ENCODE measurements around the gene MTFR1L.
"Not testable (repeated sequence)": the region's sequence is repeated elsewhere in the genome, so short reads cannot be mapped to it uniquely, and the experiment has no call there.

MTFR1L gene

GRCh38 chr1:25834894-25835293, 15.1 kb downstream of the MTFR1L start:
- H3K9me3 Mint-ChIP-seq, result no peaks in the 10 kb centered on the region
- no peak overlapping the region for H3K27ac Mint-ChIP-seq
- H3K27me3 Mint-ChIP-seq, result no peaks in the 10 kb centered on the region
- H3K36me3 Mint-ChIP-seq, result peaks cover 44% of the 10 kb centered on the region
- DNase-seq, result no peak
- H3K4me3 Mint-ChIP-seq, result no peak overlapping the region
- CTCF ChIA-PET, result interaction anchor here (1.3 kb wide), 1 partner anchor 61 kb away, joined by 3 read pairs; no protein-coding TSS in a partner anchor
- H3K4me1 Mint-ChIP-seq, result peaks cover 12% of the 10 kb centered on the region

- CTCF ChIA-PET, result interaction anchor here (0.8 to 1.2 kb wide), 3 partner anchors 9 to 90 kb away, joined by 3 to 5 read pairs (median 3); no protein-coding TSS in a partner anchor
- peaks cover 8% of the 10 kb centered on the region for H3K4me1 Mint-ChIP-seq
- no peaks in the 10 kb centered on the region for H3K9me3 Mint-ChIP-seq
- no peak overlapping the region for H3K4me3 Mint-ChIP-seq
- H3K27ac Mint-ChIP-seq, result no peak overlapping the region
- no peak for DNase-seq
- H3K36me3 Mint-ChIP-seq, result peaks cover 28% of the 10 kb centered on the region
- H3K27me3 Mint-ChIP-seq, result no peaks in the 10 kb centered on the region
These were observed 16.9 kb downstream of the MTFR1L start for GRCh38 chr1:25836695-25837094.

- no peak for DNase-seq
- Mint-ChIP-seq H3K27ac (no peak overlapping the region), H3K36me3 (peaks cover 25% of the 10 kb centered on the region), H3K4me1 (peaks cover under 1% of the 10 kb centered on the region), H3K27me3 (no peaks in the 10 kb centered on the region), H3K4me3 (no peak overlapping the region), H3K9me3 (no peaks in the 10 kb centered on the region)
- CTCF ChIA-PET, result interaction anchor here (0.8 to 1.2 kb wide), 3 partner anchors 8 to 89 kb away, joined by 3 to 5 read pairs (median 3); no protein-coding TSS in a partner anchor
These were observed 17.6 kb downstream of the MTFR1L start for GRCh38 chr1:25837262-25837875.

GRCh38 chr1:25839808-25840207, 20.1 kb downstream of the MTFR1L start:
- DNase-seq, H3K4me3 Mint-ChIP-seq, H3K27me3 Mint-ChIP-seq, H3K4me1 Mint-ChIP-seq, CTCF ChIA-PET, H3K27ac Mint-ChIP-seq, H3K9me3 Mint-ChIP-seq: not testable (repeated sequence)
- peaks cover 15% of the 10 kb centered on the region for H3K36me3 Mint-ChIP-seq

- CTCF ChIA-PET, result no interaction called here
- Mint-ChIP-seq H3K9me3 (no peaks in the 10 kb centered on the region), H3K4me3 (no peak overlapping the region)
These were observed 23.7 kb downstream of the MTFR1L start for GRCh38 chr1:25843483-25843882.

GRCh38 chr1:25844536-25845337, 25.0 kb downstream of the MTFR1L start:
- Mint-ChIP-seq H3K27ac (no peak overlapping the region), H3K4me3 (no peak overlapping the region), H3K27me3 (no peaks in the 10 kb centered on the region), H3K36me3 (no peaks in the 10 kb centered on the region), H3K9me3 (no peaks in the 10 kb centered on the region), H3K4me1 (no peaks in the 10 kb centered on the region)
- CTCF ChIA-PET, result interaction anchor here (0.6 to 1.2 kb wide), 4 partner anchors 8 to 626 kb away, joined by 3 to 5 read pairs (median 3); no protein-coding TSS in a partner anchor
- no peak for DNase-seq

More at GRCh38 chr1:25843483-25843882, 23.7 kb downstream of the MTFR1L start:
- DNase-seq, result no peak
- Mint-ChIP-seq H3K4me1 (no peaks in the 10 kb centered on the region), H3K36me3 (peaks cover under 1% of the 10 kb centered on the region), H3K27ac (no peak overlapping the region), H3K27me3 (no peaks in the 10 kb centered on the region)

GRCh38 chr1:25845664-25846063, 25.9 kb downstream of the MTFR1L start:
- no peaks in the 10 kb centered on the region for H3K4me1 Mint-ChIP-seq
- CTCF ChIA-PET, result interaction anchor here (1.1 kb wide), 1 partner anchor 9 kb away, joined by 3 read pairs; no protein-coding TSS in a partner anchor
- H3K4me3 Mint-ChIP-seq, result no peak overlapping the region
- no peaks in the 10 kb centered on the region for H3K9me3 Mint-ChIP-seq
- H3K27me3 Mint-ChIP-seq, result no peaks in the 10 kb centered on the region
- DNase-seq, result no peak
- H3K36me3 Mint-ChIP-seq, result no peaks in the 10 kb centered on the region
- H3K27ac Mint-ChIP-seq, result no peak overlapping the region

- Mint-ChIP-seq H3K36me3 (peaks cover 2% of the 10 kb centered on the region), H3K27me3 (no peaks in the 10 kb centered on the region), H3K27ac (no peak overlapping the region), H3K4me1 (no peaks in the 10 kb centered on the region), H3K4me3 (no peak overlapping the region), H3K9me3 (no peaks in the 10 kb centered on the region)
- no peak for DNase-seq
- CTCF ChIA-PET, result no interaction called here
These were observed 28.2 kb downstream of the MTFR1L start for GRCh38 chr1:25847929-25848328.

GRCh38 chr1:25848531-25848930, 28.8 kb downstream of the MTFR1L start:
- H3K4me3 Mint-ChIP-seq, result no peak overlapping the region
- H3K27ac Mint-ChIP-seq, result no peak overlapping the region
- H3K36me3 Mint-ChIP-seq, result peaks cover 5% of the 10 kb centered on the region
- DNase-seq, result no peak
- no peaks in the 10 kb centered on the region for H3K4me1 Mint-ChIP-seq
- H3K9me3 Mint-ChIP-seq, result no peaks in the 10 kb centered on the region
- no peaks in the 10 kb centered on the region for H3K27me3 Mint-ChIP-seq
- CTCF ChIA-PET, result no interaction called here

GRCh38 chr1:25854554-25854953, 34.8 kb downstream of the MTFR1L start:
- CTCF ChIA-PET, result no interaction called here
- Mint-ChIP-seq H3K27me3 (no peaks in the 10 kb centered on the region), H3K9me3 (no peaks in the 10 kb centered on the region), H3K36me3 (peaks cover 12% of the 10 kb centered on the region), H3K4me1 (peaks cover 15% of the 10 kb centered on the region), H3K27ac (no peak overlapping the region), H3K4me3 (no peak overlapping the region)
- DNase-seq, result no peak

GRCh38 chr1:25856856-25857255, 37.1 kb downstream of the MTFR1L start:
- no peaks in the 10 kb centered on the region for H3K27me3 Mint-ChIP-seq
- H3K27ac Mint-ChIP-seq, result no peak overlapping the region
- DNase-seq, result no peak
- no peak overlapping the region for H3K4me3 Mint-ChIP-seq
- CTCF ChIA-PET, result no interaction called here
- H3K36me3 Mint-ChIP-seq, result peaks cover 12% of the 10 kb centered on the region
- no peaks in the 10 kb centered on the region for H3K9me3 Mint-ChIP-seq
- H3K4me1 Mint-ChIP-seq, result peaks cover 31% of the 10 kb centered on the region

- Mint-ChIP-seq H3K27ac (peak overlapping the region; percentile 76), H3K27me3 (no peaks in the 10 kb centered on the region), H3K4me3 (peak overlapping the region; percentile 87), H3K9me3 (no peaks in the 10 kb centered on the region), H3K4me1 (peaks cover 34% of the 10 kb centered on the region), H3K36me3 (peaks cover 7% of the 10 kb centered on the region)
- DNase-seq, result no peak
- CTCF ChIA-PET, result interaction anchor here (1.2 kb wide), 1 partner anchor 139 kb away, joined by 3 read pairs; the partner anchor contains the start of gene PAFAH2
These were observed 38.7 kb downstream of the MTFR1L start for GRCh38 chr1:25858494-25858893.

GRCh38 chr1:25858906-25859789, 39.4 kb downstream of the MTFR1L start, which contains the start of gene AUNIP:
Gene AUNIP (minus strand): TSS chr1:25859457. CDS start chr1:25859357, 100 bp downstream.
- peak; percentile 93 for DNase-seq
- peaks cover 34% of the 10 kb centered on the region for H3K4me1 Mint-ChIP-seq
- H3K36me3 Mint-ChIP-seq, result peaks cover 7% of the 10 kb centered on the region
- H3K4me3 Mint-ChIP-seq, result peak within 1 kb of the TSS; percentile 87
- no peaks in the 10 kb centered on the region for H3K9me3 Mint-ChIP-seq
- H3K27ac Mint-ChIP-seq, result peak within 1 kb of the TSS; percentile 95
- CTCF ChIA-PET, result no interaction called here
- no peaks in the 10 kb centered on the region for H3K27me3 Mint-ChIP-seq

Data from activated naive CD4-positive, alpha-beta T cell treated with anti-CD3 and anti-CD28 coated beads, Interleukin-2, amount 10 ng/mL, durations not matched to agents 7 days and 5 days (primary cell).